Colonic mucosa (tissue), 4 donors: ENCODE data around the gene FOXB2. TPM values are rescaled to one million over a fixed set of nuclear protein-coding genes. Genes with fewer than 3 reads are reported as not detected.
"Not testable (repeated sequence)": the region's sequence is repeated elsewhere in the genome, so short reads cannot be mapped to it uniquely, and the experiment has no call there.

Experiments
- DNase-seq: peaks from one replicate; pipeline ENCODE4 v3.0.0-alpha.2; 2020
- H3K27ac ChIP-seq: fragments of 200-600 bp; one replicate; pipeline ENCODE4 v1.8.0; 2021
- H3K27me3 ChIP-seq: fragments of 200-600 bp; one replicate; pipeline ENCODE4 v1.8.0; 2021
- H3K36me3 ChIP-seq: fragments of 200-600 bp; one replicate; pipeline ENCODE4 v1.8.0; 2021
- H3K4me1 ChIP-seq: fragments of 200-600 bp; one replicate; pipeline ENCODE4 v1.8.0; 2021; ENCODE audit warnings: mild to moderate bottlenecking
- H3K4me3 ChIP-seq: fragments of 200-600 bp; one replicate; pipeline ENCODE4 v1.8.0; 2021
- H3K9ac ChIP-seq, 2 donors: one replicate each; pipeline ENCODE4 v1.7.0; 2013; ENCODE audit warnings: control low read depth in 2 of 2, low read depth in 2 of 2, low read length in 2 of 2
- H3K9me3 ChIP-seq: fragments of 200-600 bp; one replicate; pipeline ENCODE4 v1.8.0; 2021
- CTCF ChIP-seq: fragments of 200-600 bp; IDR thresholded peaks from one replicate; pipeline ENCODE4 v1.8.0; 2022; ENCODE audit warnings: antibody characterized with exemption, mild to moderate bottlenecking
- intact Hi-C: fragments of 100-400 bp; cut with DNase I; formaldehyde crosslinking; loops from one replicate; pipeline ENCODE4 v1.14.1; 2022
- total RNA-seq, 2 donors: library from RNA; stranded (reverse); fragmentation: NEBNext Ultra II Directional in 1 of 2; extraction: Animal tissue kit (Norgen Biotek cat#: 25700) in 1 of 2; gene quantifications; one replicate each; pipeline ENCODE4 v1.2.1, GENCODE V29; 2021
- donor health status: healthy.
- donor health status: DM: no; HTN: no; CAD: no.
- donor health status: DM: no; HTN: no; CAD: no.

Gene FOXB2
- total RNA-seq, 2 donors from 2014 or later, result not detected

DNA sequence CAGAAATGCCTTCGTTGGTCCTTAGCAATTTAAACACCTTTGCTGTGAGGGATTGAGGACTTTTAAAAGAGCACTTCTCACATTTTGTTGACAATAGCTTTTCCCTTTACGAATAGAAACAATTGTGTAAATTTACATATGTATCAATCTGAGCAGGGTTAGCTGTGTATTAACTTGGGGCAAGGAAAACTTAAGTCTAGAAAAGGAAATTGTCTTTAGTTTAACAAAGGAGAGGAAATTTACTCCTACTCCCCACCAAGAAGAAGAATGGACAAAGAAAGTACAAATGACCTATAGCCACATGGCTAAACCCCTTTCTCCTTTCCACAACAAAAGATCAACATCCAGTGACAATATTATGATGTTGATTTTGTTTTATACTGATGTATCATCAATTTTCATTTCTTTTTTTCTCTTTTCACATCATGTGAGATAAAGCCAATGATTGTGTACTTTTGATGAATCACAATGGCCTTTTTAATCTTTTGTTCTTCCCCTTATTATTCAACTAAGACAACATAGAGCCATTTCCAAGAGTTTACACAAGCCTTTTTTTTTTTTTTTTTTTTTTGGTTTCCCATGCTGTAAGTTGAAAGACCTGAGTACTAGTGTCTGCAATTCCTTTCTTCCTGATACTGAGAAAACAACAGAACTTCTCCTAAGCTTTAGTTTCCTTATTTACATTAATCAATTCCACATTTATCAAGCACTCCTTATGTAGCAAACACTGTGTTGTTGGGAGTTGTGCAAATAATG, 19.0 kb downstream of the FOXB2 start:
- H3K27me3 ChIP-seq, result no peaks in the 10 kb centered on the region
- no peak for DNase-seq
- H3K36me3 ChIP-seq, result no peaks in the 10 kb centered on the region
- intact Hi-C loops, result no loop called here
- no peak for TF ChIP-seq CTCF
- no peaks in the 10 kb centered on the region for H3K9me3 ChIP-seq
- no peaks in the 10 kb centered on the region for H3K4me1 ChIP-seq
- no peak overlapping the region for H3K9ac ChIP-seq
- no peak overlapping the region for H3K27ac ChIP-seq
- no peak overlapping the region for H3K4me3 ChIP-seq

DNA sequence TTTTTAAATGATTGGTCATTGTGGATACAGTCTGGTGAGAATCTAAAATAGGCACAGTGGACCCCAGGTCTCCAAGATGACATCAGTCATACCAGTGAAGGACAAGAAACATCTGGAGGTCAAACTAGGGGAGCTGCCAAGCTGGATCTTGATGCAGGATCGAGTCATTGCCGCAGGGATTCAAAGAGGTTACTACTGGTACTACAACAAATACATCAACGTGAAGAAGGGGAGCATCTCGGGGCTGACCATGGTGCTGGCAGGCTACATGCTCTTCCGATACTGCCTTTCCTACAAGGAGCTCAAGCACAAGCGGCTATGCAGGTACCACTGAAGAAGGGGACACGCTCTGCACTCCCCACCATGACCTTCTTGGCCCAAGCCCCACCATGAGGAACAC, 20.9 kb downstream of the FOXB2 start:
- no peak overlapping the region for H3K27ac ChIP-seq
- TF ChIP-seq CTCF, result no peak
- no peaks in the 10 kb centered on the region for H3K36me3 ChIP-seq
- H3K9me3 ChIP-seq, result no peaks in the 10 kb centered on the region
- H3K4me1 ChIP-seq, result no peaks in the 10 kb centered on the region
- intact Hi-C loops, result no loop called here
- H3K4me3 ChIP-seq, result no peak overlapping the region
- no peak overlapping the region for H3K9ac ChIP-seq
- H3K27me3 ChIP-seq, result no peaks in the 10 kb centered on the region
- DNase-seq, result no peak

DNA sequence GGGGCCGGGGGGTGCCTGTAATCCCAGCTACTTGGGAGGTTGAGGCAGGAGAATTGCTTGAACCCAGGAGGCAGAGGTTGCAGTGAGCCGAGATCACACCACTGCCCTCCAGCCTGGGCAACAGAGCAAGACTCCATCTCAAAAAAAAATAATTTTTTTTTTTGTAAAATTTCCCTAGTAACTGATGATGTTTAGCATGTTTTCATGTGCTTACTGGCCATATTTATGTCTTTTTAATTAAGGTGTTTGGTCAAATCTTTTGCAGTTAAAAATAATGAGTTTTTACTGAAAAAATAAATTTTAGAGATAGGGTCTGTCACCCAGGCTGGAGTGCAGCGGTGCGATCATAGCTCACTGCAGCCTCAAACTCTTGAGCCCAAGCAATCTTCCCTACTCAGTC, 24.3 kb downstream of the FOXB2 start:
- H3K4me3 ChIP-seq, H3K9ac ChIP-seq, DNase-seq, H3K4me1 ChIP-seq, H3K27ac ChIP-seq, H3K27me3 ChIP-seq, intact Hi-C loops, H3K36me3 ChIP-seq, H3K9me3 ChIP-seq: not testable (repeated sequence)

GRCh38 chr9:77060681-77061080, 41.2 kb downstream of the FOXB2 start:
- H3K36me3 ChIP-seq, H3K27ac ChIP-seq, H3K4me1 ChIP-seq, H3K27me3 ChIP-seq, intact Hi-C loops, H3K9me3 ChIP-seq, DNase-seq, H3K4me3 ChIP-seq, H3K9ac ChIP-seq: not testable (repeated sequence)

GRCh38 chr9:77063645-77064285, 44.3 kb downstream of the FOXB2 start:
- intact Hi-C loops, result no loop called here
- TF ChIP-seq CTCF, result no peak
- no peak for DNase-seq
- Histone ChIP-seq H3K4me3 (no peak overlapping the region), H3K36me3 (no peaks in the 10 kb centered on the region), H3K9me3 (no peaks in the 10 kb centered on the region), H3K4me1 (no peaks in the 10 kb centered on the region), H3K9ac (no peak overlapping the region), H3K27me3 (no peaks in the 10 kb centered on the region), H3K27ac (no peak overlapping the region)

DNA sequence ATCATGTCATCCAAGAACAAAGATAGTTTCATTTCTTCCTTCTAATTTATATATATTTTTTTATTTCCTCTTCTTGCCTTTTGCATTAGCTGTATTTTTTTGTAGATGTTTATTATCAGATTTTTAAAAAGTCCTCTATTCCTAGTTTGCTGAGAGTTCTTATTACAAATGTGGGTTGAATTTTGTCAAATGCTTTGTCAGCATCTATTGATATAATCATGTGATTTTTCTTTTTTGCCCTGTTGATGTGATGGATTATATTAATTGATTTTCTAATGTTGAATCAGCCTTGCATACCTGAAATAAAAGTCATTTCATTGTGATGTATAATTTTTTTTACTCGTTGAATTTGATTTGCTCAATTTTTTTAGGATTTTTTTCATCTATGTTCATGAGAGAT, 46.9 kb downstream of the FOXB2 start:
- no peak overlapping the region for H3K4me3 ChIP-seq
- no peak overlapping the region for H3K27ac ChIP-seq
- H3K9me3 ChIP-seq, result no peaks in the 10 kb centered on the region
- H3K36me3 ChIP-seq, result no peaks in the 10 kb centered on the region
- no peaks in the 10 kb centered on the region for H3K4me1 ChIP-seq
- no peak overlapping the region for H3K9ac ChIP-seq
- no peak for TF ChIP-seq CTCF
- intact Hi-C loops, result no loop called here
- no peak for DNase-seq
- H3K27me3 ChIP-seq, result no peaks in the 10 kb centered on the region

Other genes starting within 250 kb of the FOXB2 start
- 10 to 100 TPM; 12.1 to 90.0 TPM for gene PRUNE2, start 113.5 kb upstream of the FOXB2 start, total RNA-seq
- 10 to 100 TPM; 31.8 to 45.2 TPM for gene VPS13A, start 157.9 kb downstream of the FOXB2 start, total RNA-seq